PC-9 (cell line): ENCODE results near the gene PGA3. TPM values are rescaled to one million over a fixed set of nuclear protein-coding genes. Genes with fewer than 3 reads are reported as not detected.

Experiments used
- BruUV-seq: library from RNA; stranded (reverse); fragments of 400-500 nt; replicated peaks from 2 replicates; lab custom pipeline; 2021; lab: Mats Ljungman, UMichigan
- CTCF ChIA-PET: fragments of 300-600 bp; sonication (Branson Sonifier 250); formaldehyde crosslinking; loops from one replicate; lab custom pipeline; 2022; ENCODE audit warnings: antibody characterized with exemption; lab: Charles Lee
- POLR2A ChIA-PET: fragments of 300-600 bp; sonication (Branson Sonifier 250); formaldehyde crosslinking; loops from one replicate; lab custom pipeline; 2022; ENCODE audit warnings: antibody characterized with exemption; ENCODE audit not compliant: unreplicated experiment; lab: Charles Lee
- DNase-seq, 2 experiments: peaks; one replicate each; pipeline versions ENCODE4 v3.0.0 to v3.0.0-alpha.2; 2015 to 2022; ENCODE audit warnings: mixed read lengths in 1 of 2
- H2AFZ ChIP-seq: fragments of 200-600 bp; sonication (generic); 2 replicates; pipeline ENCODE4 v1.8.1; 2017; ENCODE audit warnings: antibody characterized with exemption
- H3F3A ChIP-seq: fragments of 200-600 bp; sonication (generic); 2 replicates; pipeline ENCODE4 v1.8.1; 2017; ENCODE audit warnings: antibody characterized with exemption, mild to moderate bottlenecking, low read depth; ENCODE audit not compliant: insufficient read depth
- H3K27ac ChIP-seq: fragments of 200-600 bp; sonication (generic); 2 replicates; pipeline ENCODE4 v1.6.1; 2016; ENCODE audit warnings: mixed run types
- H3K27me3 ChIP-seq: fragments of 200-600 bp; sonication (generic); 2 replicates; pipeline ENCODE4 v1.6.1; 2016; ENCODE audit warnings: low read depth, mixed run types; ENCODE audit not compliant: insufficient read depth
- H3K36me3 ChIP-seq: fragments of 200-600 bp; sonication (generic); 2 replicates; pipeline ENCODE4 v1.6.1; 2016; ENCODE audit warnings: low read depth, mixed run types
- H3K4me1 ChIP-seq: fragments of 200-600 bp; sonication (generic); replicated peaks from 2 replicates; pipeline ENCODE4 v1.6.1; 2016; ENCODE audit warnings: mixed run types; ENCODE audit not compliant: insufficient read depth
- H3K4me2 ChIP-seq: fragments of 200-600 bp; sonication (generic); 2 replicates; pipeline ENCODE4 v1.6.1; 2017; ENCODE audit warnings: mixed run types
- H3K4me3 ChIP-seq: fragments of 200-600 bp; sonication (generic); 2 replicates; pipeline ENCODE4 v1.6.1; 2016; ENCODE audit warnings: mixed run types
- H3K79me2 ChIP-seq: fragments of 200-600 bp; sonication (generic); 2 replicates; pipeline ENCODE4 v1.6.1; 2017; ENCODE audit warnings: low read depth, mixed run types
- H3K9me2 ChIP-seq: fragments of 200-600 bp; sonication (generic); 2 replicates; pipeline ENCODE4 v1.8.1; 2017; ENCODE audit warnings: mild to moderate bottlenecking; ENCODE audit not compliant: insufficient read depth
- H3K9me3 ChIP-seq: fragments of 200-600 bp; sonication (generic); 2 replicates; pipeline ENCODE4 v1.8.1; 2016; ENCODE audit warnings: low read depth; ENCODE audit not compliant: insufficient read depth
- H4K20me1 ChIP-seq: fragments of 200-600 bp; sonication (generic); 2 replicates; pipeline ENCODE4 v1.8.1; 2017; ENCODE audit not compliant: insufficient read depth
- EZH2 ChIP-seq: fragments of 200-600 bp; sonication (generic); IDR thresholded peaks from 2 replicates; pipeline ENCODE4 v1.8.0; 2017; ENCODE audit warnings: antibody characterized with exemption, low read depth
- intact Hi-C: fragments of 100-400 bp; cut with micrococcal nuclease; formaldehyde crosslinking; loops from one replicate; pipeline ENCODE4 v1.10.0; 2022; ENCODE audit not compliant: unreplicated experiment
- total RNA-seq: library from RNA; stranded (reverse); gene quantifications from 2 replicates; pipeline ENCODE4 v1.2.3, GENCODE V29; 2021
- TF ChIP-seq, protein P1 (sequence below): fragments of 200-600 bp; sonication (generic); conservative IDR thresholded peaks from 2 replicates; pipeline ENCODE4 v1.6.1; 2017; ENCODE audit warnings: mixed run types, antibody characterized with exemption, mild to moderate bottlenecking, moderate library complexity

The PGA3 gene
- total RNA-seq, 1 experiment from 2014 or later = not detected

DNA sequence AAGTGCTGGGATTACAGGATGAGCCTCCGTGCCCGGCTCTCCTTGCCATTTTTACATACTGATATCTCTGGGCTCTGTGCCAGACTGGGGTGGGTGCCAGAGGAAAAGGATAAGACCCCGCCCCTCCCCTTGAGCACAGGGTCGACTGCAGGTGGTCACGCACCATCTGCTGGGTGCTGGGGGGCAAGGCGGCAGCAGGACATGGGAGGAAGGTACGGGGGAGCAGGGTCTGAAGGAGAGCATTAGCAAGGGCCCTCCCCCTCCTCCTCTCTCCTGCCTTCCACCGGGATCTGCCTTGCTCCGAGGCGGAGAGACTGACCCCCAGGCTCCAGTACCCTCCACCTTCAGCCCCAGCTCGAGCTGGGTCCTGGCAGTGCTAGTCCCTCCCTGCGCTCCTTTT, 9.7 kb upstream of the PGA3 start:
- CTCF ChIA-PET = no interaction called here
- BruUV-seq = no TSS peak
- Histone ChIP-seq H3K9me3 (peaks cover 12% of the 10 kb centered on the region), H4K20me1 (no peaks in the 10 kb centered on the region), H3K4me1 (no peaks in the 10 kb centered on the region), H2AFZ (no peak overlapping the region), H3K27ac (no peak overlapping the region), H3K79me2 (no peaks in the 10 kb centered on the region), H3F3A (no peaks in the 10 kb centered on the region), H3K36me3 (no peaks in the 10 kb centered on the region), H3K4me2 (no peak overlapping the region), H3K27me3 (peaks cover 82% of the 10 kb centered on the region), H3K4me3 (no peak overlapping the region), H3K9me2 (no peaks in the 10 kb centered on the region)
- POLR2A ChIA-PET = no interaction called here
- DNase-seq = no peak
- intact Hi-C loops = no loop called here
- TF ChIP-seq EZH2 = no peak
- TF ChIP-seq, protein P1, sequence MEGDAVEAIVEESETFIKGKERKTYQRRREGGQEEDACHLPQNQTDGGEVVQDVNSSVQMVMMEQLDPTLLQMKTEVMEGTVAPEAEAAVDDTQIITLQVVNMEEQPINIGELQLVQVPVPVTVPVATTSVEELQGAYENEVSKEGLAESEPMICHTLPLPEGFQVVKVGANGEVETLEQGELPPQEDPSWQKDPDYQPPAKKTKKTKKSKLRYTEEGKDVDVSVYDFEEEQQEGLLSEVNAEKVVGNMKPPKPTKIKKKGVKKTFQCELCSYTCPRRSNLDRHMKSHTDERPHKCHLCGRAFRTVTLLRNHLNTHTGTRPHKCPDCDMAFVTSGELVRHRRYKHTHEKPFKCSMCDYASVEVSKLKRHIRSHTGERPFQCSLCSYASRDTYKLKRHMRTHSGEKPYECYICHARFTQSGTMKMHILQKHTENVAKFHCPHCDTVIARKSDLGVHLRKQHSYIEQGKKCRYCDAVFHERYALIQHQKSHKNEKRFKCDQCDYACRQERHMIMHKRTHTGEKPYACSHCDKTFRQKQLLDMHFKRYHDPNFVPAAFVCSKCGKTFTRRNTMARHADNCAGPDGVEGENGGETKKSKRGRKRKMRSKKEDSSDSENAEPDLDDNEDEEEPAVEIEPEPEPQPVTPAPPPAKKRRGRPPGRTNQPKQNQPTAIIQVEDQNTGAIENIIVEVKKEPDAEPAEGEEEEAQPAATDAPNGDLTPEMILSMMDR = no peak

DNA sequence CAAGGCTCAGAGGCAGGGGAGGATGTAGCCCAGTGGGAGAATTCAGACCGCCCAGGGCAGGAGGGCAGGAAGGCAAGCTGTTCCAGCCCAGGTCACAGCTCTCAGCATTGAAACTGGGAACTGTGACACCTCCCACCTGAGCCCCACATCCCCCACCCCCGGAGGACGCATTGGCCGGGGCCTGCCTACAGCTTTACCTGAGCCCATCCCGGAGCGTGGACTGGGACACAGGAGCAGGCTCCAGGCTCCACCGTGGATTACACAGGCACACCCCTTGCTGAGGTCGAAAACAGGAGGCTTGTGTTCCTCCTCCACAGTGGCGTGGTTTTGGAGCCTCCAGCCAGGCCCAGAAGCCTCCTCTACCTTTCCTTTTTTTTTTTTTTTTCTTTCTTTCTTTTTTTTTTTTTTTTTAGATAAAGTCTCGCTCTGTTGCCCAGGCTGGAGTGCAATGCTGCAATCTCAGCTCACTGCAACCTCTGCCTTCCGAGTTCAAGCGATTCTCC, 9.1 kb upstream of the PGA3 start:
- H2AFZ ChIP-seq = no peak overlapping the region
- no peaks in the 10 kb centered on the region for H3K36me3 ChIP-seq
- peaks cover 88% of the 10 kb centered on the region for H3K27me3 ChIP-seq
- no peak for DNase-seq
- intact Hi-C loops = no loop called here
- ChIA-PET POLR2A (no interaction called here), CTCF (no interaction called here)
- H3K79me2 ChIP-seq = no peaks in the 10 kb centered on the region
- no peaks in the 10 kb centered on the region for H4K20me1 ChIP-seq
- H3K4me1 ChIP-seq = no peaks in the 10 kb centered on the region
- no peak for TF ChIP-seq EZH2
- TF ChIP-seq, protein P1 = no peak
- peaks cover 12% of the 10 kb centered on the region for H3K9me3 ChIP-seq
- no TSS peak for BruUV-seq
- no peak overlapping the region for H3K4me3 ChIP-seq
- H3F3A ChIP-seq = no peaks in the 10 kb centered on the region
- no peak overlapping the region for H3K27ac ChIP-seq
- H3K9me2 ChIP-seq = no peaks in the 10 kb centered on the region
- H3K4me2 ChIP-seq = no peak overlapping the region

DNA sequence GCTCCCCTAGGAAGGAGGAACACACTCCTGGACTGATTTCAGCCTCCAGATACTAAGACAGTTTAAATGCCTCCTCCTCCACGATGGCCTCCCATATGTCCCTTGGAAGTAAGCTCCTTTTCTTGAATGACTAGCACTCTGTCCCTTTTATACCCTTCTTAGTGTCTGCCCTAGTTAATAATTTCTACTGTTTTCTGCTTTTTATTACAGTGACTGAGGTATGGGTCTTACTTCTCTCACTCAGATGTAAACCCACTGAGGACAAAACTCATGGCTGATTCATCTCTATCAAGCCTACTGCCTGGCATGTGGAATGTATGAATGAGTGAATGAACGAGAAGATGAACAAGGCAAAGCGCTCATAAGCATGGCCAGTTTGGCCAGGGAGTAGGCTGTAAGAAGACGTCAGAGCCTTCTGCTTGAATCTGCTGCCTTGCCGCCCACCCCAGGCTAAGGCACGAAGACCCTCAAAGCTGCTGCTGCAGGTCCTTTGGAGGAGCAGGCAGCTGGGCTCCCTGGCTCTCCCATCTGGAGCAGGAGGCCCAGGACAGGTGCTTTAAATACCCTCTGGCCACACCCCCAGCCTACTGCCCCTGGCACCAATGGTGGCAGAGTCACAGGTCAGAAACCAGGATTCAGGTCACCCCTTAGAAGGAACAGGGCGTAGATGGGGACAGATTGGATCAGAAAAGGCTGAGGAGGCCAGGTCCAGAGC, 8.2 kb upstream of the PGA3 start:
- Histone ChIP-seq H3K9me2 (no peaks in the 10 kb centered on the region), H3K4me3 (no peak overlapping the region), H3K4me2 (no peak overlapping the region), H4K20me1 (no peaks in the 10 kb centered on the region), H3K79me2 (no peaks in the 10 kb centered on the region), H3K9me3 (peaks cover 12% of the 10 kb centered on the region), H2AFZ (no peak overlapping the region), H3K36me3 (no peaks in the 10 kb centered on the region), H3K4me1 (no peaks in the 10 kb centered on the region), H3K27ac (no peak overlapping the region), H3K27me3 (peaks cover 91% of the 10 kb centered on the region), H3F3A (no peaks in the 10 kb centered on the region)
- ChIA-PET CTCF (no interaction called here), POLR2A (no interaction called here)
- DNase-seq = no peak
- TF ChIP-seq EZH2 = no peak
- BruUV-seq = no TSS peak
- intact Hi-C loops = no loop called here
